ENCODE measurements around the gene LRMDA.
A peak's percentile ranks its signal among the peaks of the same experiment; 100 is the strongest.

LRMDA gene

GRCh38 chr10:76432016-76433012, 1000.9 kb downstream of the LRMDA start:
- Histone ChIP-seq H2AFZ (ENCODE audit: low read length, unreplicated experiment) (peak overlapping the region; percentile 87), H3K4me1 (ENCODE audit: control insufficient read depth, insufficient read depth, low read length, unreplicated experiment) (peaks cover 59% of the 10 kb centered on the region), H3K79me2 (ENCODE audit: control insufficient read depth, insufficient read depth, low read length, unreplicated experiment) (no peaks in the 10 kb centered on the region), H3K27me3 (ENCODE audit: insufficient read depth, low read length) (no peaks in the 10 kb centered on the region), H3K36me3 (ENCODE audit: insufficient read depth, low read length) (no peaks in the 10 kb centered on the region), H3K27ac (ENCODE audit: low read depth, low read length) (peak overlapping the region; percentile 70), H3K4me3 (ENCODE audit: low read depth, low read length) (peak overlapping the region; percentile 39)

- H3K36me3 ChIP-seq (ENCODE audit: insufficient read depth, low read length) = no peaks in the 10 kb centered on the region
- peaks cover 54% of the 10 kb centered on the region for H3K4me1 ChIP-seq (ENCODE audit: control insufficient read depth, insufficient read depth, low read length, unreplicated experiment)
- no peak overlapping the region for H3K27ac ChIP-seq (ENCODE audit: low read depth, low read length)
- H3K4me3 ChIP-seq (ENCODE audit: low read depth, low read length) = no peak overlapping the region
- peak overlapping the region; percentile 87 for H2AFZ ChIP-seq (ENCODE audit: low read length, unreplicated experiment)
- H3K79me2 ChIP-seq (ENCODE audit: control insufficient read depth, insufficient read depth, low read length, unreplicated experiment) = no peaks in the 10 kb centered on the region
- no peaks in the 10 kb centered on the region for H3K27me3 ChIP-seq (ENCODE audit: insufficient read depth, low read length)
Observed at GRCh38 chr10:76433161-76434005, 1002.0 kb downstream of the LRMDA start.

DNA sequence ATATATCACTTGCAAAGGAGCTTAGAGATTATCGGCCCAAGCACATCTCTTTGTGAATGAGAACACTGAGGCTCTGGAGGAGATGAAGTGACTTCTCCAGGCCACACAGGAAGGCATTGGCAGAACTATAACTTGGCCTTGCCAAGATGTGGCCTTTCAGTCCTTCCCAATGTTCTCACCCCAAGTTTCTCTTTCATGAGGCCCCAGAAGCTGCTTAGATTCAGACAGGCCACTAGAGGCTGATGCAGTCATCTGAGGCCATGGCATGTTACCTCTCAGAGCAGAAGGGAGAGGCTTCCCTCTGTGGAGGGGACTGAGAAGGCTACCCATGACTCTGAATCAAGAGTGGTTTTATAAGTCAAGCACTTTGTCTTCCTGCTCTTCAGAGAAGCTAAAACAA, 1003.7 kb downstream of the LRMDA start:
- no peaks in the 10 kb centered on the region for H3K36me3 ChIP-seq (ENCODE audit: insufficient read depth, low read length)
- H3K79me2 ChIP-seq (ENCODE audit: control insufficient read depth, insufficient read depth, low read length, unreplicated experiment) = no peaks in the 10 kb centered on the region
- no peak overlapping the region for H3K4me3 ChIP-seq (ENCODE audit: low read depth, low read length)
- H3K27me3 ChIP-seq (ENCODE audit: insufficient read depth, low read length) = no peaks in the 10 kb centered on the region
- no peak overlapping the region for H2AFZ ChIP-seq (ENCODE audit: low read length, unreplicated experiment)
- peaks cover 36% of the 10 kb centered on the region for H3K4me1 ChIP-seq (ENCODE audit: control insufficient read depth, insufficient read depth, low read length, unreplicated experiment)
- no peak overlapping the region for H3K27ac ChIP-seq (ENCODE audit: low read depth, low read length)

GRCh38 chr10:76436401-76436811, 1005.0 kb downstream of the LRMDA start:
- no peak overlapping the region for H2AFZ ChIP-seq (ENCODE audit: low read length, unreplicated experiment)
- H3K27ac ChIP-seq (ENCODE audit: low read depth, low read length) = no peak overlapping the region
- H3K4me3 ChIP-seq (ENCODE audit: low read depth, low read length) = no peak overlapping the region
- H3K27me3 ChIP-seq (ENCODE audit: insufficient read depth, low read length) = no peaks in the 10 kb centered on the region
- H3K79me2 ChIP-seq (ENCODE audit: control insufficient read depth, insufficient read depth, low read length, unreplicated experiment) = no peaks in the 10 kb centered on the region
- no peaks in the 10 kb centered on the region for H3K36me3 ChIP-seq (ENCODE audit: insufficient read depth, low read length)
- H3K4me1 ChIP-seq (ENCODE audit: control insufficient read depth, insufficient read depth, low read length, unreplicated experiment) = peaks cover 24% of the 10 kb centered on the region

DNA sequence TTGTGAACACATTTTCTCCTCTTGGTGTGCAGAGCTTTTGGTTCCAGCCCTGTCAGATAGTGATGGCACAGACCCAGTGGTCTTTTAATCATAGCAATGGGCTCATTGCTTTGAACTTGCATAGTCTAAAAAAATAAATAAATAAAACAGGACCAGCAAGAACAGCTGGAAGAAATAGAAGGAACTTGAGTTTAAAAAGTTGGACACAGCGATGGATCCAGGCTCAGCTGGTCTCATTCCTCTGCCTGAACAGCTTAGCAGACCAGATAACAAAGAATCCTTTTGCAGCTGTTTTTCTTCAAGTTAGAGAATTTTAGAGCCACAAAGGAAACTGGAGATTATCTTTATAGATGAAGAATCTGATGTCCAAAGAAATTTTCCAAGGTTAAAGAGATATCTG, 1005.6 kb downstream of the LRMDA start:
- Histone ChIP-seq H3K79me2 (ENCODE audit: control insufficient read depth, insufficient read depth, low read length, unreplicated experiment) (no peaks in the 10 kb centered on the region), H2AFZ (ENCODE audit: low read length, unreplicated experiment) (no peak overlapping the region), H3K27ac (ENCODE audit: low read depth, low read length) (no peak overlapping the region), H3K4me3 (ENCODE audit: low read depth, low read length) (no peak overlapping the region), H3K36me3 (ENCODE audit: insufficient read depth, low read length) (no peaks in the 10 kb centered on the region), H3K27me3 (ENCODE audit: insufficient read depth, low read length) (no peaks in the 10 kb centered on the region), H3K4me1 (ENCODE audit: control insufficient read depth, insufficient read depth, low read length, unreplicated experiment) (peaks cover 18% of the 10 kb centered on the region)

GRCh38 chr10:76440426-76440825, 1009.0 kb downstream of the LRMDA start:
- no peaks in the 10 kb centered on the region for H3K27me3 ChIP-seq (ENCODE audit: insufficient read depth, low read length)
- H2AFZ ChIP-seq (ENCODE audit: low read length, unreplicated experiment) = no peak overlapping the region
- H3K27ac ChIP-seq (ENCODE audit: low read depth, low read length) = no peak overlapping the region
- H3K4me3 ChIP-seq (ENCODE audit: low read depth, low read length) = no peak overlapping the region
- H3K79me2 ChIP-seq (ENCODE audit: control insufficient read depth, insufficient read depth, low read length, unreplicated experiment) = no peaks in the 10 kb centered on the region
- H3K4me1 ChIP-seq (ENCODE audit: control insufficient read depth, insufficient read depth, low read length, unreplicated experiment) = no peaks in the 10 kb centered on the region
- no peaks in the 10 kb centered on the region for H3K36me3 ChIP-seq (ENCODE audit: insufficient read depth, low read length)

- no peaks in the 10 kb centered on the region for H3K36me3 ChIP-seq (ENCODE audit: insufficient read depth, low read length)
- no peak overlapping the region for H3K27ac ChIP-seq (ENCODE audit: low read depth, low read length)
- H3K79me2 ChIP-seq (ENCODE audit: control insufficient read depth, insufficient read depth, low read length, unreplicated experiment) = no peaks in the 10 kb centered on the region
- no peak overlapping the region for H3K4me3 ChIP-seq (ENCODE audit: low read depth, low read length)
- no peak overlapping the region for H2AFZ ChIP-seq (ENCODE audit: low read length, unreplicated experiment)
- no peaks in the 10 kb centered on the region for H3K27me3 ChIP-seq (ENCODE audit: insufficient read depth, low read length)
- H3K4me1 ChIP-seq (ENCODE audit: control insufficient read depth, insufficient read depth, low read length, unreplicated experiment) = no peaks in the 10 kb centered on the region
Observed at GRCh38 chr10:76442113-76442512, 1010.7 kb downstream of the LRMDA start.

- no peak overlapping the region for H3K27ac ChIP-seq (ENCODE audit: low read depth, low read length)
- no peak overlapping the region for H3K4me3 ChIP-seq (ENCODE audit: low read depth, low read length)
- H3K79me2 ChIP-seq (ENCODE audit: control insufficient read depth, insufficient read depth, low read length, unreplicated experiment) = no peaks in the 10 kb centered on the region
- H3K27me3 ChIP-seq (ENCODE audit: insufficient read depth, low read length) = no peaks in the 10 kb centered on the region
- H2AFZ ChIP-seq (ENCODE audit: low read length, unreplicated experiment) = no peak overlapping the region
- no peaks in the 10 kb centered on the region for H3K36me3 ChIP-seq (ENCODE audit: insufficient read depth, low read length)
- H3K4me1 ChIP-seq (ENCODE audit: control insufficient read depth, insufficient read depth, low read length, unreplicated experiment) = no peaks in the 10 kb centered on the region
Observed at GRCh38 chr10:76444034-76444800, 1012.8 kb downstream of the LRMDA start.

DNA sequence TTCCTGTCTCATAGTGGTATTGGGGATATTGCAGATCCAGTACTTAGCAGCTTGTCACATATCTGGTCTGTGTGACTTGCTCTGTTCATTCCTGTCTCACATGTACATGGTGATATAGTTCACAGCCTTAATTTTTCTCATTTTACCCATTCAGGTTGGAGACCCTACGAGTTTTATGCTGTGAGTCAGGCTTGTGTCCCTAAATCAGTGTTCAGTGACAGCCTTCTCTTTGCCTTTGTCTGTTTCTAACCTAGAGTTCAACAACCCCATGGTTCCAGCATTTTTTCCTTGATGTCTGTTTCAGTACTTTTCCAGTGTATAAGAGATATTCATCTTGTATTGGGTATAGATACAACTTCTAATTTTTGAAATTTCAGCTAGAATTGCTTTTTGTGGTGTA, 1016.2 kb downstream of the LRMDA start:
- no peak overlapping the region for H2AFZ ChIP-seq (ENCODE audit: low read length, unreplicated experiment)
- H3K4me3 ChIP-seq (ENCODE audit: low read depth, low read length) = no peak overlapping the region
- H3K27me3 ChIP-seq (ENCODE audit: insufficient read depth, low read length) = no peaks in the 10 kb centered on the region
- no peak overlapping the region for H3K27ac ChIP-seq (ENCODE audit: low read depth, low read length)
- no peaks in the 10 kb centered on the region for H3K79me2 ChIP-seq (ENCODE audit: control insufficient read depth, insufficient read depth, low read length, unreplicated experiment)
- H3K4me1 ChIP-seq (ENCODE audit: control insufficient read depth, insufficient read depth, low read length, unreplicated experiment) = no peaks in the 10 kb centered on the region
- H3K36me3 ChIP-seq (ENCODE audit: insufficient read depth, low read length) = no peaks in the 10 kb centered on the region

DNA sequence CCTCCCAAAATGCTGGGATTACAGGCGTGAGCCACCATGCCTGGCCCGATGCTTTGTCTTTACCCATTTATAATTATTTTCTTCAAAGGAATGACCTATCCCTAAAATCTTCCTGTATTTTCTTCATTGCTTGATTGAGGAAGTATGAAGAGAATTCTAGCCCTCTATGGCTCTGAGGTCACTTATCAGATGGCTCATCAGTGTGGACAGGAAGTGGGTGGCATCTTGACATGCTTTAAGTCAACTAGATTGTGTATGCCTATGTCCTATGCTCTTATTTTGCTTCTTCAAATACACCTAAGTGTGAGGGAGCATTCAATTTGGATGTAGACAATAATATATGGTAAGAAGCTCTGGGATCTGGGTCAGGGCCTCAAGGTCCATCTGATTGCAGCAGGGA, 1020.5 kb downstream of the LRMDA start:
- no peak overlapping the region for H3K27ac ChIP-seq (ENCODE audit: low read depth, low read length)
- H2AFZ ChIP-seq (ENCODE audit: low read length, unreplicated experiment) = no peak overlapping the region
- H3K4me3 ChIP-seq (ENCODE audit: low read depth, low read length) = no peak overlapping the region
- H3K27me3 ChIP-seq (ENCODE audit: insufficient read depth, low read length) = no peaks in the 10 kb centered on the region
- H3K79me2 ChIP-seq (ENCODE audit: control insufficient read depth, insufficient read depth, low read length, unreplicated experiment) = no peaks in the 10 kb centered on the region
- no peaks in the 10 kb centered on the region for H3K36me3 ChIP-seq (ENCODE audit: insufficient read depth, low read length)
- H3K4me1 ChIP-seq (ENCODE audit: control insufficient read depth, insufficient read depth, low read length, unreplicated experiment) = no peaks in the 10 kb centered on the region

Measured in ACC112 (cell line).